Choroid plexus epithelial cell (primary cell): Measurements from ENCODE around the gene THAP7.

Experiments
- DNase-seq: peaks from one replicate; pipeline ENCODE4 v3.0.0-alpha.2; 2010; ENCODE audit warnings: low read depth
- H3K4me3 ChIP-seq: 2 replicates; pipeline ENCODE4 v1.5.1; 2011; ENCODE audit warnings: low read depth, mild to moderate bottlenecking, control low read depth, low read length, moderate library complexity
- TF ChIP-seq, protein P1 (sequence below): conservative IDR thresholded peaks from 2 replicates; pipeline ENCODE4 v1.5.1; 2011; ENCODE audit warnings: low read depth, mild to moderate bottlenecking, control low read depth, inconsistent platforms, low read length, moderate library complexity

The THAP7 gene

DNA sequence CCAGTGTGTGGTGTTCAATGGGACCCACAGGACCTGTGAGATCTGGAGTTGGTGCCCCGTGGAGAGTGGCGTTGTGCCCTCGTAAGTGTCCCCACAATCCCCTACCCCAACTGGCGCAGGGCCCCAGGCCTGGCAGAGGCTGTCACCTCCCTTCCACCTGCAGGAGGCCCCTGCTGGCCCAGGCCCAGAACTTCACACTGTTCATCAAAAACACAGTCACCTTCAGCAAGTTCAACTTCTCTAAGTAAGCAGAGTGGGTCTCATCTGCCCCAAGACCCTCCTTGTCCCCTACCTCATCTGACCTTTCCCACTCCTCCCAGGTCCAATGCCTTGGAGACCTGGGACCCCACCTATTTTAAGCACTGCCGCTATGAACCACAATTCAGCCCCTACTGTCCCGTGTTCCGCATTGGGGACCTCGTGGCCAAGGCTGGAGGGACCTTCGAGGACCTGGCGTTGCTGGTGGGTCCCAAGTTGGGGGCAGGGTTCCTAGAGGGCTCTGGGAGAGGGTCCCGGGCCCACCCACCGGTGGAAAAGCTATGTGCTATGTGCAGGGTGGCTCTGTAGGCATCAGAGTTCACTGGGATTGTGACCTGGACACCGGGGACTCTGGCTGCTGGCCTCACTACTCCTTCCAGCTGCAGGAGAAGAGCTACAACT lies 21.2 kb upstream of the THAP7 start:
- TF ChIP-seq, protein P1, sequence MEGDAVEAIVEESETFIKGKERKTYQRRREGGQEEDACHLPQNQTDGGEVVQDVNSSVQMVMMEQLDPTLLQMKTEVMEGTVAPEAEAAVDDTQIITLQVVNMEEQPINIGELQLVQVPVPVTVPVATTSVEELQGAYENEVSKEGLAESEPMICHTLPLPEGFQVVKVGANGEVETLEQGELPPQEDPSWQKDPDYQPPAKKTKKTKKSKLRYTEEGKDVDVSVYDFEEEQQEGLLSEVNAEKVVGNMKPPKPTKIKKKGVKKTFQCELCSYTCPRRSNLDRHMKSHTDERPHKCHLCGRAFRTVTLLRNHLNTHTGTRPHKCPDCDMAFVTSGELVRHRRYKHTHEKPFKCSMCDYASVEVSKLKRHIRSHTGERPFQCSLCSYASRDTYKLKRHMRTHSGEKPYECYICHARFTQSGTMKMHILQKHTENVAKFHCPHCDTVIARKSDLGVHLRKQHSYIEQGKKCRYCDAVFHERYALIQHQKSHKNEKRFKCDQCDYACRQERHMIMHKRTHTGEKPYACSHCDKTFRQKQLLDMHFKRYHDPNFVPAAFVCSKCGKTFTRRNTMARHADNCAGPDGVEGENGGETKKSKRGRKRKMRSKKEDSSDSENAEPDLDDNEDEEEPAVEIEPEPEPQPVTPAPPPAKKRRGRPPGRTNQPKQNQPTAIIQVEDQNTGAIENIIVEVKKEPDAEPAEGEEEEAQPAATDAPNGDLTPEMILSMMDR, result no peak
- H3K4me3 ChIP-seq, result no peak overlapping the region
- DNase-seq, result no peak

DNA sequence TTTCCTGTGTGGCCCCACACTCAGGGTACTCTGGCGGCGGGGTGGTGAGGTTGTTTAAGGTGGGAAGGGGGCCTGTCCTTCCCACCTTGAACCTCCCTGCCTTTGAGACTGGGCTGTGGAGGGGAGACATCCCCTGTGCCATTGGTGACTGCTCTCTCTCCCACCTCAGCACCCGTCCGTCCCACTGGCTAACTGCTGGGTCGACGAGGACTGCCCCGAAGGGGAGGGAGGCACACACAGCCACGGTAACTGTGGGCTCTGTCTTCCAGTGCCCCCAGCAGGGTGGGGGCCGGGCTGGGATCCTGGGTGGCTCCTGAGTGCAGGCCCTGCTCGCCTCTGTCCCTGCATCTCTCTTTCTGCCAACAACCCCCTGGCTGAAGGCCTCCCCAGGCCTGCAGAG lies 20.6 kb upstream of the THAP7 start:
- no peak overlapping the region for H3K4me3 ChIP-seq
- TF ChIP-seq, protein P1, result no peak
- no peak for DNase-seq

DNA sequence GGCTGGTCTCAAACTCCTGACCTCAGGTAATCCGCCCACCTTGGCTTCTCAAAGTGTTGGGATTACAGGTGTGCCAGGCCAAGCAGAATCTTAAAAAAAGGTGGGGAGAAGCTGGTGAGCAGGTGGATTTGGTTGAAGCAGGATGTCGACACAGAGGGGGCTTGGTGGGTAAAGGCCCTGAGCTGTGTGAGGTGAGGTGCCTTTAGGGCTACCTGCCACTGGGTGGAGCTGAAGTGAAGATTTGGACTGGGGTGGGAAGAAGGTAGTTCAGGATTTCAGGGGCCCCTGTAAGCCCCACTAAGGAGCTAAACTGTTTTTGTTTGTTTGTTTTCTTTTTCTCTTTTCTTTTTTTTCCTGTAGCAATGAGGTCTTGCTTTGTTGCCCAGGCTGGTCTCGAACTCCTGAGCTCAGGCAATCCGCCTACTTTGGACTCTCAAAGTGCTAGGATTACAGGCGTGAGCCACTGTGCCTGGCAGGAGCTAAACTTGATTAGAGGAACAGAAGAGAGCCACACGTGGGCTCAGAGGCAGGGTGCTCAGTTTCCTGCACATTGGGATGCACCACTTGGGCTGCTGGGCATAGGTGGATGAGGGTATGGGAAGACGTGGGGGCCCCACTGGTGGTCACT lies 19.0 kb upstream of the THAP7 start:
- no peak overlapping the region for H3K4me3 ChIP-seq
- peak; percentile 33 for DNase-seq
- TF ChIP-seq, protein P1, result peak; percentile 71

DNA sequence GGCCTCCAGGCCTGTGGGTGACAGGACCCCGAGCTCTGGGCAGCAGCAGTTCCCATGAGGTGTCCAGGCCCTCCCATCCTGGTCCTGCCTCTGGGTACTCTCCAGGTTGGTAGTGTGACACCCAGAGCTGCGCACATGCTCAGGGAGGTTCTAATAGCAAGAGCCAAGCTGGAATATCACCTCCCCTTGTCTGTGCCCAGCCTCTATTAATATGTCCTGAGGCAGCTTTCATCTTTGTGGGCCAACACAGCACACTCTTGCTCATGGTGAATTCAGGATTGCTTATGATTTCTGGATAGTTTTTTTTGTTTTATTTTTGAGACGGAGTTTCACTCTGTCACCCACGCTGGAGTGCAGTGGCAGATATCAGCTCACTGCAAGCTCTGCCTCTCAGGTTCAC lies 16.4 kb upstream of the THAP7 start:
- TF ChIP-seq, protein P1, result no peak
- no peak overlapping the region for H3K4me3 ChIP-seq
- no peak for DNase-seq

DNA sequence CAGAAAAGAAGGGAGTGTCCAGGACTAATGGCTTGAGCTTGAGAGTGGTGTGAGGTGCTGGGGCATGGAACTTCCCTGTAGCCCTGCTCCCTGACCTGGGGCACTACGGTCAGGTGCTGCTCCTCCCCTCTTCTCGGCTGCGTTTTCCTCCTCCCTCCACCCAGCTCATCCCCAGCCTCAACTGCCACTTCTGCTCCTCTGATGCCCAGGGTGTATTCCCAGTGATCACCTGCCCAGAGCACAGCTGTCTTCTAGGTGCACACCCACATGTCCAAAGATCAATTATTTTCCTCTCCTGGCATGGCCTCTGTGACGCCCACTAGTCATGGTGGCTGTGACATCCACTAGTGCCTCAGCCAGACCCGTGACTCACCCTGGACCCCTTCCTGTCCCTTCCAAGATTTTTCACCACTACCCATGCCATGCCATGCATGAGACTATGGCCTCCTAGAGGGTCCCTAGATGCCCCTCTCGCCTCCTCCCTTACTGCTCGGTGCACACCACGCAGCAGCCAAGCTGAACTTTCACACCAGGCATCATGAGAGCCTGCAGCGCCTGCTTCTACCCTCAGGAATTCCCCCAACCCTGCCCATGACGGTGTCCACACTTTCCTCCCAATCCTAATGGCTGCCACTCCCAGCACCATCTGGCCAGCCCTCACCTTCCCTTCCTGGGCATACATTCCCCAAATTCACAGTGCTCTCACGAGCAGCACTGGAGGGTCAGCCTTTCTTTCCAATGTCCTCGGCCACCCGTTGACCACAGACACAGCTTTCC lies 14.9 kb upstream of the THAP7 start:
- no peak overlapping the region for H3K4me3 ChIP-seq
- no peak for DNase-seq
- TF ChIP-seq, protein P1, result no peak

DNA sequence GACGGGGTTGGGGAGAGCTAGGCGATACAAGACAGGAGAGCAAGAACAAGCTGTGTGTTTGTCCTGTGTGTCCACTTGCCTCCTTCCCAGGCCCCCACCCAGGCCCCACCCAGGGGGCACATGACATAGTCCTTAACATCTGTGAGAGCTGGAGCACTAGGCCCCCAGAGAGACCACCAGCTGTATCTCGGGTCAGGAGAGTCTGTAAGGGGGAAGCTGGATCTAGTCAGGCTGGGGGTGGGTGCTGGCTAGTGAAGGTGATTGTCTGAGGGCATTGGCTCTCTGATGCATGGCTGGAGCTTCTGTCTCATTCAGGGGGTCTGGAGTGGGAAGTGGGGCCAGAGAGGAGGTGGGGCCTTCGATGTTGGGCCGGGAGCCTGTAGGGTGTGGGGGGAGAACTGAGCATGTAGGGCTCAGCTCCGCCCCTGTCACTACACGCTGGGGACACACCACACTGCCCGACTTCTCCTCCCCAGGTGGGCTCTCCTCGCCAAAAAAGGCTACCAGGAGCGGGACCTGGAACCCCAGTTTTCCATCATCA lies 13.6 kb upstream of the THAP7 start:
- no peak overlapping the region for H3K4me3 ChIP-seq
- TF ChIP-seq, protein P1, result no peak
- DNase-seq, result no peak
